Measurements from ENCODE around the gene AP3S2.

The AP3S2 gene

DNA sequence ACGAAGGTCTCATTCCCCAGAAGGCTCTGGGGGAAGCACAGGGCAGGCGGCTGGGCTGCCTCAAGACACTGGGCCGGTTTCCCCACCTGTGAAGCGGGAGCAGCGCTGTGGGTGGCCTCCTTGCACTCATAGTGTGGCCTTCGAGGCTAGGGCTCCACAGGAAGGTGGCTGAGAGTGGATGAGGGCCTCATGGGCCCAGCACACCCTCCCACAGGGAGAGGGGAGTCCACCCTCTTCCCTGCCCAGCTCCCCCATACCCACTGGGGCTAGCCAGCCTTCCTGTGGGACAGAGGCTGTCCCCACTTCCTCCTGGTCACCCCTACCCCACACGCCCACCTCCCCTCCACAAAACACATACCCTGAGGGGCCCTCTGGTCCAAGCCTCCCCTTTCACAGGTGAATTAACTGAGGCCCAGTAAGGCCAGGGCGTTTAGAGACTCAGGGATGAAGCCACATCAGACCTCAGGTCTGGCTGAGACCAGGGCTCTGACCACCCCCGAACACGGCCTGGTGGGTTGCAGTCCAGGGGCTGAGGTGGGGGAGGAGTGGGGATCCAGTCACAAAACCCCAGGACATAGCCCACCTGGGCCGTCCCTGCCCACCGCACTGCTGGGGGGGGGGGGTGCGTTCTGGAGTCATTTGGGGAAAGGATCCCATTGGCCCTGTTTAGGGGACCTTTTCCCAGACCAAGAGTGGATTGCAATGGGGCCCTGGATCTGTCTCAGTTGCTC, 80.2 kb downstream of the AP3S2 start:
- Histone ChIP-seq H3K4me3 (IDR thresholded peaks at IDR 0.05; ENCODE audit: insufficient read depth, low read depth, low read length) (no peak overlapping the region), H3K27me3 (ENCODE audit: insufficient read depth, low read depth) (no peaks in the 10 kb centered on the region), H3K79me2 (ENCODE audit: insufficient read depth, low read depth) (no peaks in the 10 kb centered on the region), H3K4me1 (ENCODE audit: low read depth, poor library complexity, severe bottlenecking) (no peaks in the 10 kb centered on the region), H4K20me1 (ENCODE audit: insufficient read depth) (no peaks in the 10 kb centered on the region), H3K36me3 (ENCODE audit: insufficient read depth) (no peaks in the 10 kb centered on the region), H3K4me2 (no peak overlapping the region), H3K9ac (no peak overlapping the region), H2AFZ (ENCODE audit: low read depth) (no peak overlapping the region), H3K27ac (no peak overlapping the region)
- TF ChIP-seq CTCF (conservative IDR thresholded peaks at IDR 0.05; ENCODE audit: low read depth, low read length) = no peak

- H3K4me2 ChIP-seq = no peak overlapping the region
- no peaks in the 10 kb centered on the region for H3K79me2 ChIP-seq (ENCODE audit: insufficient read depth, low read depth)
- H3K9ac ChIP-seq = no peak overlapping the region
- no peaks in the 10 kb centered on the region for H4K20me1 ChIP-seq (ENCODE audit: insufficient read depth)
- no peaks in the 10 kb centered on the region for H3K4me1 ChIP-seq (ENCODE audit: low read depth, poor library complexity, severe bottlenecking)
- no peak overlapping the region for H2AFZ ChIP-seq (ENCODE audit: low read depth)
- H3K4me3 ChIP-seq (IDR thresholded peaks at IDR 0.05; ENCODE audit: insufficient read depth, low read depth, low read length) = no peak overlapping the region
- H3K36me3 ChIP-seq (ENCODE audit: insufficient read depth) = no peaks in the 10 kb centered on the region
- no peak for TF ChIP-seq CTCF (conservative IDR thresholded peaks at IDR 0.05; ENCODE audit: low read depth, low read length)
- no peaks in the 10 kb centered on the region for H3K27me3 ChIP-seq (ENCODE audit: insufficient read depth, low read depth)
- H3K27ac ChIP-seq = no peak overlapping the region
Observed at GRCh38 chr15:89812847-89813320, 80.9 kb downstream of the AP3S2 start.

DNA sequence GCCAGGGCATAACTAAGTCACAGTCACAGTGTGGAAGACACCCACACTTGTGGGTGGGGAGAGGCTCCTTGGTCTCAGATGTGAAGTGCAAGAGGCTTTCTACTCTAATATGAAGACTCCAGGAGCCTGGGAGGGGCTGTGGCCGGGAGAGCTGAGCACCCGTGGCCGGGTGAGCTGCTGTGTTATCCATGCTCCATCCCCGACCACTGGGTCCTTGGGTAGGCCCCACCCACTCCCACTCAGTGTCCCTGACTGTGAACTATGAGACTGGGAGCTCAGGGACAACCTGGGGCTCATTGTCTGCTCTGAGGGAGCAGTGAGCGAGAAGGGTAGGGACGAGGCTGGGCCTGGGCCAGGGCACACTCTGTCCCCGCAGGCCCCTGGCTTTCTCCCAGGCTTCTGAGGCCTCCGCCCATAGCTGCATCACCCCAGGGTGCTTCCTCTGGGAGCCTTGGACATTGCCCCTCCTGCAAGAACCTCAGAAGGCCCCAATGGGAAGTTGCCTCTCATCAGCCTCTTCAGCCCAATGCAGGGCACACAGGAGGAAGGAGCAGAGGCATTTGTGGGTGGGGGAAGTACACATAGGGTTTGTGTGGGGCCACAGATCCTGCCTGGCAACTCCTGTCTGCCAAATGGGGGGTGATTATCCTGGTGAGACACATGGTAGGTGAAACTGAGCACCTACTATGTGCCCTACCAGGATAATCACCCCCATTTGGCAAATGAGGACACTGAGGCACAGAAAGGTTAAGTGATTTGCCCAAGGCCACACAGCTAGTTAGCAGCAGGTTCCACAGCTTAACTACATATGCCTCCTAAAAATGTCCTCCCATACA, 81.6 kb downstream of the AP3S2 start:
- Histone ChIP-seq H3K36me3 (ENCODE audit: insufficient read depth) (no peaks in the 10 kb centered on the region), H3K4me1 (ENCODE audit: low read depth, poor library complexity, severe bottlenecking) (no peaks in the 10 kb centered on the region), H4K20me1 (ENCODE audit: insufficient read depth) (no peaks in the 10 kb centered on the region), H3K4me2 (no peak overlapping the region), H3K4me3 (IDR thresholded peaks at IDR 0.05; ENCODE audit: insufficient read depth, low read depth, low read length) (no peak overlapping the region), H3K9ac (no peak overlapping the region), H3K79me2 (ENCODE audit: insufficient read depth, low read depth) (no peaks in the 10 kb centered on the region), H2AFZ (ENCODE audit: low read depth) (no peak overlapping the region), H3K27me3 (ENCODE audit: insufficient read depth, low read depth) (no peaks in the 10 kb centered on the region), H3K27ac (no peak overlapping the region)
- no peak for TF ChIP-seq CTCF (conservative IDR thresholded peaks at IDR 0.05; ENCODE audit: low read depth, low read length)

DNA sequence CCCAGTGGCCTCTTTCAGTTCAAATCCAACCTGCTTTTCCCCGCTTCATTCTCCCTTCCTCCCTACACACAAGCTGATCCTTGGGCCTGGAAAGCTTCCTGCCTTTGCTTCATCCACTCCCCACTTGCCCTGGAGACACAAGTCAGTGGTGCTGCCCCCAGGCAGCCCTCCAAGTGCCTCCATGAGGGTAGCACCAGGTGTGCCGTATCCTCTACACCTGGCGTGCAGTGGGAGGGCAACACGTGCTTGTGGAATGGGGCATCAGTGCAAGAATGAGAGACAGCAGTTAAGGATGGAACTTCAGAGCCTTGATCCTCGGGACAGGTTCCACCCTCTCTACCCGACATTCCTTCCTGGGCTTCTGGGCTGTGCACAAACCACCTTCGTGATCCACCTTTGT, 83.0 kb downstream of the AP3S2 start:
- no peaks in the 10 kb centered on the region for H3K4me1 ChIP-seq (ENCODE audit: low read depth, poor library complexity, severe bottlenecking)
- H3K27ac ChIP-seq = no peak overlapping the region
- H3K79me2 ChIP-seq (ENCODE audit: insufficient read depth, low read depth) = no peaks in the 10 kb centered on the region
- no peak overlapping the region for H3K4me3 ChIP-seq (IDR thresholded peaks at IDR 0.05; ENCODE audit: insufficient read depth, low read depth, low read length)
- H4K20me1 ChIP-seq (ENCODE audit: insufficient read depth) = no peaks in the 10 kb centered on the region
- H3K36me3 ChIP-seq (ENCODE audit: insufficient read depth) = no peaks in the 10 kb centered on the region
- H3K9ac ChIP-seq = no peak overlapping the region
- TF ChIP-seq CTCF (conservative IDR thresholded peaks at IDR 0.05; ENCODE audit: low read depth, low read length) = no peak
- H3K4me2 ChIP-seq = no peak overlapping the region
- H2AFZ ChIP-seq (ENCODE audit: low read depth) = no peak overlapping the region
- H3K27me3 ChIP-seq (ENCODE audit: insufficient read depth, low read depth) = no peaks in the 10 kb centered on the region
